Esophagus squamous epithelium (tissue), 5 donors: ENCODE results near the gene TENT4B. TPM values are rescaled to one million over a fixed set of nuclear protein-coding genes. Genes with fewer than 3 reads are reported as not detected.

Experiments used
- DNase-seq: peaks from one replicate; lab custom pipeline; 2025; lab: John Stamatoyannopoulos, UW
- H3K27ac ChIP-seq, 4 donors: fragments of 200-600 bp; sonication (generic); one replicate each; pipeline ENCODE4 v1.5.1; 2016 to 2019; ENCODE audit warnings: mild to moderate bottlenecking in 1 of 4
- H3K27me3 ChIP-seq, 4 donors: fragments of 200-600 bp; sonication (generic); 1 replicate in 3 of 4; 2 replicates in 1 of 4; pipeline versions ENCODE4 v1.5.1 to v1.6.0; 2017 to 2021; ENCODE audit warnings: antibody characterized with exemption in 1 of 4
- H3K36me3 ChIP-seq, 3 donors: fragments of 200-600 bp; sonication (generic); one replicate each; pipeline ENCODE4 v1.5.1; 2016 to 2019
- H3K4me1 ChIP-seq, 3 donors: fragments of 200-600 bp; sonication (generic); one replicate each; pipeline ENCODE4 v1.5.1; 2017 to 2019
- H3K4me3 ChIP-seq, 4 donors: fragments of 200-600 bp; sonication (generic); 1 replicate in 3 of 4; 2 replicates in 1 of 4; pipeline ENCODE4 v1.5.1; 2016 to 2019; ENCODE audit warnings: mild to moderate bottlenecking in 2 of 4, moderate library complexity in 1 of 4
- H3K9me3 ChIP-seq, 3 donors: fragments of 200-600 bp; sonication (generic); one replicate each; pipeline ENCODE4 v1.5.1; 2016 to 2019
- POLR2A ChIP-seq, 4 donors: fragments of 450-650 bp; IDR thresholded peaks; one replicate each; pipeline ENCODE4 v1.6.1; 2017; ENCODE audit warnings: antibody characterized with exemption in 4 of 4, mild to moderate bottlenecking in 4 of 4, moderate library complexity in 3 of 4
- WGBS, 2 donors: methylation state at CpG; one replicate each; pipeline ENCODE4 v1.1.5; 2018; 5-methylcytosine and 5-hydroxymethylcytosine counted together
- intact Hi-C: fragments of 100-400 bp; cut with DNase I; formaldehyde crosslinking; loops from one replicate; pipeline ENCODE4 v1.15.0; 2022
- total RNA-seq, 4 donors: library from RNA; depleted of rRNA; stranded (reverse); fragments of >200 nt; gene quantifications; one replicate each; pipeline ENCODE4 v1.1.0, GENCODE V29; 2016
- TF ChIP-seq, protein P1 (sequence below), 6 experiments: fragments of 450-650 bp in 4 of 6; fragments of 200-600 bp in 2 of 6; sonication (generic) in 2 of 6; IDR thresholded peaks; one replicate each; pipeline ENCODE4 v1.5.1; 2016 to 2019; ENCODE audit warnings: antibody characterized with exemption in 6 of 6, mild to moderate bottlenecking in 4 of 6, moderate library complexity in 4 of 6
- donor health status: DM: yes; HTN: yes; CAD: no.

TENT4B gene
- total RNA-seq, 4 donors from 2014 or later: 6.3 to 11.4 (median 8.4) TPM

GRCh38 chr16:50251375-50252081 is 98.4 kb downstream of the TENT4B start:
- no peak for DNase-seq
- intact Hi-C loops: no loop called here
- Histone ChIP-seq H3K9me3 (no peaks in the 10 kb centered on the region), H3K36me3 (no peaks in the 10 kb centered on the region), H3K4me1 (peaks cover 0 to 27% (median 3%) of the 10 kb centered on the region in 3 donors), H3K27ac (no peak overlapping the region), H3K27me3 (no peaks in the 10 kb centered on the region), H3K4me3 (no peak overlapping the region)
- TF ChIP-seq, protein P1, sequence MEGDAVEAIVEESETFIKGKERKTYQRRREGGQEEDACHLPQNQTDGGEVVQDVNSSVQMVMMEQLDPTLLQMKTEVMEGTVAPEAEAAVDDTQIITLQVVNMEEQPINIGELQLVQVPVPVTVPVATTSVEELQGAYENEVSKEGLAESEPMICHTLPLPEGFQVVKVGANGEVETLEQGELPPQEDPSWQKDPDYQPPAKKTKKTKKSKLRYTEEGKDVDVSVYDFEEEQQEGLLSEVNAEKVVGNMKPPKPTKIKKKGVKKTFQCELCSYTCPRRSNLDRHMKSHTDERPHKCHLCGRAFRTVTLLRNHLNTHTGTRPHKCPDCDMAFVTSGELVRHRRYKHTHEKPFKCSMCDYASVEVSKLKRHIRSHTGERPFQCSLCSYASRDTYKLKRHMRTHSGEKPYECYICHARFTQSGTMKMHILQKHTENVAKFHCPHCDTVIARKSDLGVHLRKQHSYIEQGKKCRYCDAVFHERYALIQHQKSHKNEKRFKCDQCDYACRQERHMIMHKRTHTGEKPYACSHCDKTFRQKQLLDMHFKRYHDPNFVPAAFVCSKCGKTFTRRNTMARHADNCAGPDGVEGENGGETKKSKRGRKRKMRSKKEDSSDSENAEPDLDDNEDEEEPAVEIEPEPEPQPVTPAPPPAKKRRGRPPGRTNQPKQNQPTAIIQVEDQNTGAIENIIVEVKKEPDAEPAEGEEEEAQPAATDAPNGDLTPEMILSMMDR (IDR thresholded peaks at IDR 0.05): no peak
- WGBS, 2 donors: 53 to 73% methylated on average over 4 to 12 of the region's 15 CpGs

DNA sequence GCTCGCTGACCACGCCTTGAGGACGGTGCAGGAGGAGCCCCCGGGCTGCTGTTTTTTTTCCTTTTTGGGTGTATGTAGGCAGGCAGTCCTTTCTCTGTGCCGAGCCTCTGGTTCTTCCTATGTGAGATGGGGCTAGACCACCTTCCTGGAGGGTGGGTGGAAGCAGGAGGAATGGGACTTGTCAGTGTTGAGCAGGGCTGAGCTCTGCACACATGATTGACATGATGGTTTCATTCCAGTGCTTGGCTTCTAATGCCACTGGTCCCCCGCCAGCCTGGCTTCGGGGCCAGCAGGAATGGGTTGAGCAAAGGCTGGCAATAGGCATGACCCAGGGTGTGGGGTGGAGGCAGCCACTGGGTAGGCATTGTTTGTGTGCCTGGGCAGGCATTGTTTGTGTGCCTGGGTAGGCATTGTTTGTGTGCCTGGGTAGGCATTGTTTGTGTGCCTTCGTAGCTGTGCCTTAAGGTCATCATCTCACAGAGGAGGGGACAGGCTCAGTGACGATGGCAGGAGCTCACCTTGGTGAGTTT is 99.0 kb downstream of the TENT4B start:
- TF ChIP-seq, protein P1 (IDR thresholded peaks at IDR 0.05): no peak
- no peak for TF ChIP-seq POLR2A (IDR thresholded peaks at IDR 0.05)
- Histone ChIP-seq H3K36me3 (no peaks in the 10 kb centered on the region), H3K4me1 (peaks cover 0 to 21% (median 0%) of the 10 kb centered on the region in 3 donors), H3K4me3 (no peak overlapping the region), H3K27me3 (no peaks in the 10 kb centered on the region), H3K27ac (no peak overlapping the region), H3K9me3 (no peaks in the 10 kb centered on the region)
- WGBS, 2 donors: 71 to 78% methylated on average over 6 to 8 of the region's 9 CpGs
- DNase-seq: no peak
- intact Hi-C loops: no loop called here

DNA sequence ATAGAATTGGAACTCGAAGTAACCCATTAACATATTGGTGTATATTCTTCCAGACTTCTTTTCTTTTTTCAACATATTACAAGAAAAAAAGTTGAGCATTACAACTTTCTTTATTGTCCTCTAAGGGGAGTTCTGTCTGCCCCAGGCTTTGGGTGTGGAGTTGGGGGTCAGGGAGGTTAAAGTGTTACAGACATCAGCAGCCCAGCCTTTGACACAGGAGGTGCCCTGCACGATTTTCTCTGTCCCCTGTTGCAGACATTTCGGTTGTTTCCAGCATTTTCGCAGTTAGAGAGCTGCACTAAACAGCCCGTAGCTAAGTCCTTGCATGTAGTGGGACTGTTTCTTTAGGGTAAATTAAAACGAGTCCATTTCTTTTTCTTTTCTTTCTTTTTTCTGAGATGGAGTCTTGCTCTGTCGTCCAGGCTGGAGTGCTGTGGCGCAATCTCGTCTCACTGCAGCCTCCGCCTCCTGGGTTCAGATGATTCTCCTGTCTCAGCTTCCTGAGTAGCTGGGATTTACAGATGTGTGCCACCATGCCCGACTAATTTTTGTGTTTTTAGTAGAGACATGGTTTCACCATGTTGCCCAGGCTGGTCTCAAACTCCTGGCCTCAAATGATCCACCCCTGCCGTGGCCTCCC is 99.9 kb downstream of the TENT4B start:
- H3K4me3 ChIP-seq: no peak overlapping the region
- H3K36me3 ChIP-seq: no peaks in the 10 kb centered on the region
- TF ChIP-seq, protein P1 (IDR thresholded peaks at IDR 0.05): no peak
- no peak for TF ChIP-seq POLR2A (IDR thresholded peaks at IDR 0.05)
- intact Hi-C loops: no loop called here
- peaks cover 0 to 20% (median 0%) of the 10 kb centered on the region in 3 donors for H3K4me1 ChIP-seq
- H3K9me3 ChIP-seq: no peaks in the 10 kb centered on the region
- 70 to 77% methylated on average over 10 to 12 of the region's 12 CpGs for WGBS, 2 donors
- H3K27me3 ChIP-seq: no peaks in the 10 kb centered on the region
- H3K27ac ChIP-seq: no peak overlapping the region
- no peak for DNase-seq

DNA sequence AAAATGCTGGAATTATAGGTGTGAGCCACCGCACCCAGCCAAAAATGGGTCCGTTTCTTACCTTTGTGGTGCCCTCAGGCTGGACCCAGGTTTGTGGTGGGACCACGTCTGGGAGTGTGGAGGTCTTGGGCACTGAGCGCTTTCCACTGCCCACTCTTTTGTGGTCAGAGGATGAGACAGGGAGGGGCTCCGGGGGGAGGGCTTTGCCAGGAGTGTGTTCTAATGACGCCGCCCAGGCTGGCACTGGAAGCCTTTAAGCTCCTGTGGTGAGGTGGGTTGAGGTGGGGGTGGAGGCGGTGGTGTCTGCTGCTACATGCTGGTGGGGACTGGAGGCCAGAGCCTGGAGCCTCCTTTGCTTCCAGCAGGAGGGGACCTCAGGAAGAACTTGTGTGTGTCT is 100.4 kb downstream of the TENT4B start:
- H3K4me1 ChIP-seq: peaks cover 0 to 21% (median 0%) of the 10 kb centered on the region in 3 donors
- no peaks in the 10 kb centered on the region for H3K27me3 ChIP-seq
- no peak overlapping the region for H3K4me3 ChIP-seq
- no peak for DNase-seq
- H3K36me3 ChIP-seq: no peaks in the 10 kb centered on the region
- TF ChIP-seq, protein P1 (IDR thresholded peaks at IDR 0.05): no peak
- no peak for TF ChIP-seq POLR2A (IDR thresholded peaks at IDR 0.05)
- no peak overlapping the region for H3K27ac ChIP-seq
- intact Hi-C loops: no loop called here
- no peaks in the 10 kb centered on the region for H3K9me3 ChIP-seq
- 100% methylated on average over 1 of the region's 8 CpGs; no CpG with 5 or more reads in 1 of the 2 donors for WGBS, 2 donors

DNA sequence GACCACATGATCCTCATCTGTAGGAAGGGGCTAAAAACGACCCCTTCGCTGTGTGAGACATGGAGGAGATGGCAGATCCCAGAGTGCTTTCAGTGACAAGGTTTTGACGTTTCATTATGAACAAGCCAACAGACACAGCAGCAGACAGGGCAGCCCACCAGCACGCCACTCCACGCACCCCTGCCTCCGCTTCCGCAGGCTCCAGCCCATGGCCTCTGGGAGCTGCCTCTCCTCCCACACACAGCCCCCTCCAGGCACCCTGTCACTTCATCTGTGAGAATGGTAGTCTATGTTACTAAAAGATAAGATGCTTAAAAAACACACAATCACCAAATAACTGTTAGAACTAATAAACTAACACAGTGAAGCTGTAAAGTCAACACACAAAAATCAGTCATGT is 101.0 kb downstream of the TENT4B start:
- intact Hi-C loops: no loop called here
- no peaks in the 10 kb centered on the region for H3K9me3 ChIP-seq
- peaks cover 0 to 27% (median 0%) of the 10 kb centered on the region in 3 donors for H3K4me1 ChIP-seq
- 80 to 83% methylated on average over 5 to 7 of the region's 7 CpGs for WGBS, 2 donors
- TF ChIP-seq, protein P1 (IDR thresholded peaks at IDR 0.05): no peak
- H3K27ac ChIP-seq: no peak overlapping the region
- DNase-seq: no peak
- no peaks in the 10 kb centered on the region for H3K36me3 ChIP-seq
- H3K27me3 ChIP-seq: no peaks in the 10 kb centered on the region
- H3K4me3 ChIP-seq: no peak overlapping the region
